NCI-H2227 (cell line): ENCODE measurements around the gene GMIP.

Source experiments
- DNase-seq: peaks from one replicate; lab custom pipeline; 2025; ENCODE audit not compliant: unreplicated experiment; lab: John Stamatoyannopoulos, UW

GMIP gene

GRCh38 chr19:19661141-19661674, 17.8 kb upstream of the GMIP start:
- no peak for DNase-seq

- DNase-seq = no peak
These were observed 16.3 kb upstream of the GMIP start for GRCh38 chr19:19659646-19660245.

- no peak for DNase-seq
These were observed 13.9 kb upstream of the GMIP start for GRCh38 chr19:19657397-19657783.

- DNase-seq = no peak
These were observed 13.3 kb upstream of the GMIP start for GRCh38 chr19:19656451-19657396.

GRCh38 chr19:19655641-19656343, 12.3 kb upstream of the GMIP start:
- DNase-seq = no peak

GRCh38 chr19:19655051-19655594, 11.7 kb upstream of the GMIP start:
- no peak for DNase-seq

- no peak for DNase-seq
These were observed 11.0 kb upstream of the GMIP start for GRCh38 chr19:19654441-19654840.

- DNase-seq = no peak
These were observed 10.2 kb upstream of the GMIP start for GRCh38 chr19:19653597-19654147.

GRCh38 chr19:19652482-19653295, 9.2 kb upstream of the GMIP start:
- no peak for DNase-seq

GRCh38 chr19:19651076-19651475, 7.6 kb upstream of the GMIP start:
- DNase-seq = no peak

GRCh38 chr19:19650331-19650730, 6.9 kb upstream of the GMIP start:
- no peak for DNase-seq

GRCh38 chr19:19649580-19649995, 6.1 kb upstream of the GMIP start:
- DNase-seq = no peak

- DNase-seq = no peak
These were observed 5.7 kb upstream of the GMIP start for GRCh38 chr19:19649155-19649554.

GRCh38 chr19:19647037-19647835, 3.8 kb upstream of the GMIP start:
- DNase-seq = no peak

GRCh38 chr19:19645233-19645870, 1.9 kb upstream of the GMIP start:
- DNase-seq = no peak

GRCh38 chr19:19644054-19644388, 564 bp upstream of the GMIP start:
- DNase-seq = no peak

GRCh38 chr19:19642506-19643157, 825 bp downstream of the GMIP start:
- DNase-seq = no peak

- no peak for DNase-seq
These were observed 5.8 kb downstream of the GMIP start for GRCh38 chr19:19637523-19638251.
